HFF-Myc (cell line): ENCODE measurements around the gene CACNA1C.
A peak's percentile ranks its signal among the peaks of the same experiment; 100 is the strongest.

ENCODE experiments used
- DNase-seq: peaks from one replicate; pipeline ENCODE4 v3.0.0-alpha.2; 2011; ENCODE audit warnings: low read depth; ENCODE audit errors: extremely low read depth
- H3K4me3 ChIP-seq: replicated peaks from 2 replicates; pipeline ENCODE4 v1.5.1; 2011; ENCODE audit warnings: low read depth, mild to moderate bottlenecking, control low read depth, low read length
- TF ChIP-seq, protein P1 (sequence below): IDR thresholded peaks from 2 replicates; pipeline ENCODE4 v1.5.1; 2012; ENCODE audit warnings: mild to moderate bottlenecking, low read depth, low read length, control low read depth; ENCODE audit errors: missing control alignments

Gene CACNA1C

DNA sequence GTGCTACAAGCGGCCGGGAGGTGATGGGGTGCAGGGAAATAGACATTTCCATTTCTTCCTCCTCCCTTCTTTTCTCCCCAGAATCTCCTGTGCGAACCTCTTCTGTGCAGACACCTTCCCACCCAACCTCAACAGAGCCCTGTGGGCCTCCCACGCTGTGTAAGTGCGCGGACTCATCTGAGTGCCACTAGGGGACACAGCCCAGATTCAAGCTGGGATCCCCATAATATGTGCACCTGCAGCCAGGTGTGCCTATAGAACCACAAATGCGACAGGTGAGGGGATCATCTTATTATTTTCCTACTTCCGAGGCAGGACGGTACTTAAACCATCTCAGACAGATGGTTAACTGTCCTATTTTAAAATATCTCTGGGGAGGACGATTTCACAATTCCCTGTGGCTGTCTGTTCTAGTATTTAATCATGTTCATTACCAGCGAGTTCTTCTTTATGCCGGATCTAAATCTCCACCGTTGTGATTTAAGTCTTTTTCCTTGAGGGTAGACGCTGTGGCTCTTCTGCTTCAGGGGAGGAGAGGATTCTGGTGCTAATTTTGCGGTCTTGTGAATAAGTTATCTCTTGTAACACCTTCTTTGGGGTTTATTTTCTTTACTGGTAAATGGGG is 17.2 kb upstream of the CACNA1C start:
- TF ChIP-seq, protein P1, sequence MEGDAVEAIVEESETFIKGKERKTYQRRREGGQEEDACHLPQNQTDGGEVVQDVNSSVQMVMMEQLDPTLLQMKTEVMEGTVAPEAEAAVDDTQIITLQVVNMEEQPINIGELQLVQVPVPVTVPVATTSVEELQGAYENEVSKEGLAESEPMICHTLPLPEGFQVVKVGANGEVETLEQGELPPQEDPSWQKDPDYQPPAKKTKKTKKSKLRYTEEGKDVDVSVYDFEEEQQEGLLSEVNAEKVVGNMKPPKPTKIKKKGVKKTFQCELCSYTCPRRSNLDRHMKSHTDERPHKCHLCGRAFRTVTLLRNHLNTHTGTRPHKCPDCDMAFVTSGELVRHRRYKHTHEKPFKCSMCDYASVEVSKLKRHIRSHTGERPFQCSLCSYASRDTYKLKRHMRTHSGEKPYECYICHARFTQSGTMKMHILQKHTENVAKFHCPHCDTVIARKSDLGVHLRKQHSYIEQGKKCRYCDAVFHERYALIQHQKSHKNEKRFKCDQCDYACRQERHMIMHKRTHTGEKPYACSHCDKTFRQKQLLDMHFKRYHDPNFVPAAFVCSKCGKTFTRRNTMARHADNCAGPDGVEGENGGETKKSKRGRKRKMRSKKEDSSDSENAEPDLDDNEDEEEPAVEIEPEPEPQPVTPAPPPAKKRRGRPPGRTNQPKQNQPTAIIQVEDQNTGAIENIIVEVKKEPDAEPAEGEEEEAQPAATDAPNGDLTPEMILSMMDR = no peak
- peak overlapping the region; percentile 32 for H3K4me3 ChIP-seq
- DNase-seq = no peak

DNA sequence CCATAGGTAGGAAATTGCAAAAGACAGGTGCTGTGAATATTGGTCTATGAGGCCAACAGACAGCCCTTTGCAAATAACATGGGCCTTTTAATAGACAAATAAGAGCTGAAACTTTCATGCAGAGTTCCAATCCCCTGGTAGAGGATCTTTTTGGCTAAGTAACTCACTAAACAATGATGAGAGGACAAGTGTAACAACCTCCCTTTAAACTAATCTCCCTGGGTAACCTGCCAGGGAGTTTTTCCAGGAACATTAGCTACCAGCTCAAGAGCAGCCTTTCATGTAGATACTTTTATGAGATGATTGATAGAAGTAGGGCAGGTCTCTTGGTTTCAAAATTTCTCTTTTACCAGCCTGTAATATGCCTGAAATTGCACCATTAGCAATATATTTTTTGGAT is 13.8 kb upstream of the CACNA1C start:
- TF ChIP-seq, protein P1 = no peak
- no peak overlapping the region for H3K4me3 ChIP-seq
- DNase-seq = no peak

DNA sequence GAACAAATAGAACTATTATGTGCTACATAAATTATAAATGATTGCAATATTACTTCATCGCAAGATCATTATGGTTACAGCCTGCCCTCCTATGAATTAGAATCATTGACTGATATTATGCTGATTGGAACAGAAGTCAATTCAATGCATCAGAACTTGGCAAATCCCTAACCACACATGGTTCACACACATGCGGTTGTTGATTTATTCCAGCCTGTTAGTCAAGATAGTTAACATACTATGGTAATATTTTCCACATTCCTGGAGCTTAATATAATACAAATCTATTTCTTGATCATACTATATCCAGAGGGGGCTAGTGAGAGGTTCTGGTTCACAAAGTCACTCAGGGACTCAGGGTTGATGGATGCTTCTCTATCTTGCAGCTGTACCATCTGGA is 9.7 kb upstream of the CACNA1C start:
- no peak for DNase-seq
- TF ChIP-seq, protein P1 = no peak
- H3K4me3 ChIP-seq = no peak overlapping the region

DNA sequence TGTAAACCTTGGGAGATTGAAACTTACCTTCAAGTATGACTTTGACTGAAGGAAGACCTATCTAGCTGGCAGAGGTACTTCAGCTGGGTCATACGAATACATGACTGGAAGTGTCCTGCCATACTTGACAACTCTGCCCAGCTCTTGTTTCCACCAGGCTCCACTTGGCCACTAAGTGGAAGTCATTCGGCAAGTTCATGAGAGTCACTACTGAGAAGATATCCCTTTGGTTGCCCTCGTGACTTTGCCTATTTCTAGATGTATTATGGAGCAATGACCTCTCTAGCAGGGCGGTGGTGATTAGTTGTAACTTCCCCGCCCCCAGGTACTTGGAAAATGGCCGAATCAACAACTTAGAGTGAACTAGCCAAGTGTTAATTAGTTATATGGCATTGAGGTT is 8.6 kb upstream of the CACNA1C start:
- TF ChIP-seq, protein P1 = no peak
- H3K4me3 ChIP-seq = no peak overlapping the region

DNA sequence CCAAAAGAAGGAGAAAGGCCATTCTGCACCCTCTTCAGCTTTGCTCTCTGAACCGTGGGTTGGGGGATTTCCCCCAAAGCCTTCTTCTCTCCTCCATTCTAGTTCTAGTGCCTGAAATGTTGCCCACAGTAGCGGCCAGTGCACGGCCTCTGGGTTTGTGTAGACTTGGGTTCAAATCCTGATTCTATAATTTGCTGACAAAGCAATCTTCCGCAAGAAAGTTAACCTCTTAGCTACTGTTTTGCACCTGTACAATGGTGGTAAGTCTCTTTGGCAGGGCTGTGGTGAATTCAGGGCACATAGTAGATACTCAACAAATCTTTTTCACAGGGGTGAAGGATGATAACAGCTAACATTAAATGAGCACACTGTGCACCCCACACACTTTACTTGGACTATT is 5.8 kb upstream of the CACNA1C start:
- H3K4me3 ChIP-seq = no peak overlapping the region
- no peak for DNase-seq
- TF ChIP-seq, protein P1 = no peak

More for the DNA sequence above, 8.6 kb upstream of the CACNA1C start:
- DNase-seq = no peak

DNA sequence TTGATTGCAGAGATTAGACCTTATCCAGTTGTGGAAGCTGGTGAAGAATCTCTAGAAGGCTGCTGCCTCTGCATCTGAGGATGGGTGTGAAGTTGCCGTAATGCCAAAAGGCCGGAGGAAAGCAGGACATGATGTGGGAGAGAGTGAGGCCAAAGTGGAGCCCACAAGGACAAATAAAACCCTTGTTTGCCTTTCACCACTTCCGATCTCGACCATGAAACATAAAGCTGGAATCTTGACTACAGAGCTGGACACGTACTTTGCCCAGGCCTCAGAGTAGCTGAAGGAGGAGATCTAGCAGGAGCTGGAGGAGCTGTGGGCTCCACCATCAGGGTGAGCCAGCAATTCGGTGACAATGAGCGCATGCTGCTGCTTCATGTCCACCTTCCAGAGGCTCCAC is 5.0 kb upstream of the CACNA1C start:
- DNase-seq = no peak
- TF ChIP-seq, protein P1 = no peak
- no peak overlapping the region for H3K4me3 ChIP-seq
